ENCODE results near the gene PTPRM. TPM values are rescaled to one million over a fixed set of nuclear protein-coding genes. Genes with fewer than 3 reads are reported as not detected.

Gene PTPRM
- total and polyA plus RNA-seq, 2 of the 4 experiments (the other 2 are of a cell fraction): 28.3 to 51.2 TPM

DNA sequence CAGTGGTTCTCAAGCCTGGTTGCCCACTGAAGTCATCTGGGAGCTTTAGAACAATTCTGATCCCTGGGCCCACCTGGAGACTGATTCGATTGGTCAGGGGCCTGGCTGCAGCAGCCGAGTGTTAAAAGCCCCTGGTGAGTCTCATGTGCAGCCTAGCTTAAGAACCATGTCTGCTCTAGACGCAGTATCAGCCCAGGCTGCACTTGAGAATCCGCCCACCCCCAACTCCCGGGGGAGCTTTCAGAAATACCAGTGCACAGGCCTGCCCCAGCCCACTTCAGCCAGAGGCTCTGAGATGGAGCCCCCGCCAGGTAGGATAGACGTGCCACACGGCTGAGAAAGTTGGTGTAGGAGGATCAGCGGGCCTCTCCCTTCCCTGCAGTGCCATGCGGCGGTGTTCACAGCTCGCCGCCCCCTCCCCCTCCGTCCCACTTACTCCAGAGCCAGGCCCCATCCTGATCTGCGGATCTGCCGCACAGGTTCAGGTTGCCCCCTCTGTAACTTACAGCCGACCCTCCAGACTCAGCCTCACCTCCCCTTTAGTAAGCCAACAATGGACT is 833.2 kb downstream of the PTPRM start:
- no peak overlapping the region for H3K9ac ChIP-seq (ENCODE audit: low read depth, low read length)
- no peak overlapping the region for H3K4me3 ChIP-seq (ENCODE audit: insufficient read depth, low read depth, low read length)
- no peak for DNase-seq
- H4K91ac ChIP-seq (ENCODE audit: insufficient read depth, low read depth, low read length): no peak overlapping the region
- H4K5ac ChIP-seq (ENCODE audit: low read depth, low read length): no peak overlapping the region
- no peak overlapping the region for H2AK9ac ChIP-seq (replicated peaks; ENCODE audit: low read depth, low read length, poor library complexity)
- H3K56ac ChIP-seq (ENCODE audit: extremely low read depth, insufficient read depth, low read length): no peak overlapping the region
- H3K79me1 ChIP-seq (ENCODE audit: low read depth in 1 of 2, low read length in 2 of 2): no peaks in the 10 kb centered on the region
- no peak overlapping the region for H4K8ac ChIP-seq (ENCODE audit: low read depth in 2 of 2, low read length in 2 of 2)
- ChIA-PET CTCF (no interaction called here), POLR2A (ENCODE audit: unreplicated experiment) (no interaction called here)
- H2AFZ ChIP-seq (replicated peaks; ENCODE audit: low read length, poor library complexity): no peak overlapping the region
- H3K4ac ChIP-seq (ENCODE audit: low read depth, low read length): no peak overlapping the region
- intact Hi-C loops (cut with micrococcal nuclease): no loop called here
- no peak overlapping the region for H2BK20ac ChIP-seq (ENCODE audit: low read depth, low read length)
- dilution Hi-C loops (cut with HindIII; ENCODE audit: low sequenced_read_pairs, unreplicated experiment): no loop called here
- H3K9me3 ChIP-seq (ENCODE audit: control insufficient read depth, insufficient read depth, low read length): no peaks in the 10 kb centered on the region
- H3K14ac ChIP-seq (replicated peaks; ENCODE audit: low read depth, low read length): no peak overlapping the region
- no peak overlapping the region for H3K18ac ChIP-seq (ENCODE audit: low read depth, low read length)
- BruUV-seq (replicated peaks): no TSS peak
- no peaks in the 10 kb centered on the region for H3K27me3 ChIP-seq (ENCODE audit: control insufficient read depth, insufficient read depth, low read length)
- no peak overlapping the region for H3K27ac ChIP-seq (ENCODE audit: insufficient read depth, low read length)
- in situ Hi-C loops (cut with MboI; ENCODE audit: low sequenced_read_pairs): no loop called here
- no peak overlapping the region for H2BK5ac ChIP-seq (ENCODE audit: low read depth, low read length, poor library complexity, severe bottlenecking)
- no peak for ATAC-seq (ENCODE audit: low read depth)
- H3K4me1 ChIP-seq (ENCODE audit: control insufficient read depth, insufficient read depth, low read length): no peaks in the 10 kb centered on the region
- H3K36me3 ChIP-seq (ENCODE audit: control insufficient read depth, insufficient read depth, low read length): peaks cover 18% of the 10 kb centered on the region
- H2BK120ac ChIP-seq (ENCODE audit: low read depth, low read length): no peak overlapping the region
- H3K9me1 ChIP-seq (ENCODE audit: insufficient read depth, low read length): 0 out of 2 replicates have a peak, but pooled peaks cover 2% of the 10 kb centered on the region
- H2BK15ac ChIP-seq (ENCODE audit: low read depth, low read length): no peak overlapping the region
- no peak overlapping the region for H3K23ac ChIP-seq (ENCODE audit: low read depth, low read length)
- no peak overlapping the region for H2AK5ac ChIP-seq (ENCODE audit: low read depth, low read length)
- no peak for TF ChIP-seq RCOR1 (IDR thresholded peaks at IDR 0.05; ENCODE audit: insufficient replicate concordance, low read length)
- no peak for TF ChIP-seq NFE2L2 (IDR thresholded peaks at IDR 0.05; ENCODE audit: low read depth, low read length)
- TF ChIP-seq MAFK (IDR thresholded peaks at IDR 0.05; ENCODE audit: low read depth, low read length): no peak
- TF ChIP-seq, protein P1, sequence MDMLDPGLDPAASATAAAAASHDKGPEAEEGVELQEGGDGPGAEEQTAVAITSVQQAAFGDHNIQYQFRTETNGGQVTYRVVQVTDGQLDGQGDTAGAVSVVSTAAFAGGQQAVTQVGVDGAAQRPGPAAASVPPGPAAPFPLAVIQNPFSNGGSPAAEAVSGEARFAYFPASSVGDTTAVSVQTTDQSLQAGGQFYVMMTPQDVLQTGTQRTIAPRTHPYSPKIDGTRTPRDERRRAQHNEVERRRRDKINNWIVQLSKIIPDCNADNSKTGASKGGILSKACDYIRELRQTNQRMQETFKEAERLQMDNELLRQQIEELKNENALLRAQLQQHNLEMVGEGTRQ (IDR thresholded peaks at IDR 0.05; ENCODE audit: low read depth, low read length): no peak
- TF ChIP-seq FOS (IDR thresholded peaks at IDR 0.05; ENCODE audit: low read depth, low read length): no peak
- TF ChIP-seq CEBPB (IDR thresholded peaks at IDR 0.05; ENCODE audit: low read depth, low read length): no peak
- TF ChIP-seq MAZ (IDR thresholded peaks at IDR 0.05; ENCODE audit: borderline replicate concordance, low read depth, low read length): no peak
- TF ChIP-seq, protein P2, sequence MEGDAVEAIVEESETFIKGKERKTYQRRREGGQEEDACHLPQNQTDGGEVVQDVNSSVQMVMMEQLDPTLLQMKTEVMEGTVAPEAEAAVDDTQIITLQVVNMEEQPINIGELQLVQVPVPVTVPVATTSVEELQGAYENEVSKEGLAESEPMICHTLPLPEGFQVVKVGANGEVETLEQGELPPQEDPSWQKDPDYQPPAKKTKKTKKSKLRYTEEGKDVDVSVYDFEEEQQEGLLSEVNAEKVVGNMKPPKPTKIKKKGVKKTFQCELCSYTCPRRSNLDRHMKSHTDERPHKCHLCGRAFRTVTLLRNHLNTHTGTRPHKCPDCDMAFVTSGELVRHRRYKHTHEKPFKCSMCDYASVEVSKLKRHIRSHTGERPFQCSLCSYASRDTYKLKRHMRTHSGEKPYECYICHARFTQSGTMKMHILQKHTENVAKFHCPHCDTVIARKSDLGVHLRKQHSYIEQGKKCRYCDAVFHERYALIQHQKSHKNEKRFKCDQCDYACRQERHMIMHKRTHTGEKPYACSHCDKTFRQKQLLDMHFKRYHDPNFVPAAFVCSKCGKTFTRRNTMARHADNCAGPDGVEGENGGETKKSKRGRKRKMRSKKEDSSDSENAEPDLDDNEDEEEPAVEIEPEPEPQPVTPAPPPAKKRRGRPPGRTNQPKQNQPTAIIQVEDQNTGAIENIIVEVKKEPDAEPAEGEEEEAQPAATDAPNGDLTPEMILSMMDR (conservative IDR thresholded peaks at IDR 0.05; ENCODE audit: low read depth, low read length): no peak
- no peak for TF ChIP-seq BHLHE40 (IDR thresholded peaks at IDR 0.05; ENCODE audit: low read depth, low read length)
- no peak for TF ChIP-seq CHD1 (IDR thresholded peaks at IDR 0.05; ENCODE audit: low read depth, low read length)
- TF ChIP-seq POLR2A (IDR thresholded peaks at IDR 0.05; ENCODE audit: low read depth, low read length): no peak
- TF ChIP-seq SMC3 (IDR thresholded peaks at IDR 0.05; ENCODE audit: low read depth, low read length): no peak
- TF ChIP-seq RAD21 (IDR thresholded peaks at IDR 0.05; ENCODE audit: low read length): no peak
- no peaks in the 10 kb centered on the region for H4K20me1 ChIP-seq (ENCODE audit: insufficient read depth, low read length)
- H3K4me2 ChIP-seq (ENCODE audit: low read depth, low read length): no peak overlapping the region
- 83% methylated on average over 4 of the region's 17 CpGs; no CpG with 5 or more reads in 1 of the 2 experiments for WGBS, 2 experiments (ENCODE audit: extremely low coverage in 2 of 2, insufficient read length in 1 of 2)
